KG1 (cell line): ENCODE measurements around the gene ZNF813.
A peak's percentile ranks its signal among the peaks of the same experiment; 100 is the strongest.
"Not testable (repeated sequence)": the region's sequence is repeated elsewhere in the genome, so short reads cannot be mapped to it uniquely, and the experiment has no call there.

ENCODE experiments used
- DNase-seq: peaks from one replicate; lab custom pipeline; 2025; lab: John Stamatoyannopoulos, UW

ZNF813 gene

DNA sequence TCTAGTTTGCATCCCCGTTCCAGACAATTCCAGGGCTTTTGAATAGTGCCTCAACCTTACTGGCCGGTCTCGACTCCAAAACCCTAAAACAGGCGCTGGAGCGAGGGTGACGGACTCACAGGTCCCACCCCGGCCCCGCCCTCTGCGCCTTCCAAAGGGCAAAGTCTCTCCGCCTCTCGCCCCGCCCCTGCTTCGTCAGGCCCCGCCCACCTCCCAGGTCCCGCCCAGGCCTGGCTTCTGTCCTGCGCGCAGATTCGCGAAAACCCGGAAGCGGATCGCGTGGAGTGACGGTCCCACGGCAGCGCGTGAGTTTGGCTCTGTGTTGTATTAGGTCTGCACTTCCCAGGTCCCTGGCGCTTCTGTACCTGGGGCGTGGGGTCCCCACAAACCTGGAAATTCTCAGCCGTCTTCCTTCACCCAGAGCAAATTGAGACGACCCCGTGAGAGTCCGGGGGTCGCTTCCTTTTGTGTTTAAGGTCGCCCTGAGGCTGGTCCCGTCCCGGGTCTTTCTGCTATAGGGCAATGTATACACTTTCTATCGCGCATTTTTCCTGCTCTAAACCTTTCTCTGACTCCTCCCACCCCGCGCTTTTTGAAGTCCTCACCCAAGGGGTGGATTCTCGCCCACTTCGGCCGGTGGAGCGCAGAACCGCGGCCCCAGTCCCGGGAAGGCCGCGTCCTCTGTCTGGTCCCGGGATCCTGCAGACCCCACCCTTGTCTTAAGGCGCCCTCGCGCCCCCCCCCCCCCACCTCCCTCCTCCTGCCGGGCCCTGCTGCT lies at the start of gene ZNF813:
Gene ZNF813, plus strand, starts transcription at position 249 of the 778 bp plus-strand sequence. CDS start 16,090 bp downstream, outside the sequence.
- peak; percentile 84 for DNase-seq

DNA sequence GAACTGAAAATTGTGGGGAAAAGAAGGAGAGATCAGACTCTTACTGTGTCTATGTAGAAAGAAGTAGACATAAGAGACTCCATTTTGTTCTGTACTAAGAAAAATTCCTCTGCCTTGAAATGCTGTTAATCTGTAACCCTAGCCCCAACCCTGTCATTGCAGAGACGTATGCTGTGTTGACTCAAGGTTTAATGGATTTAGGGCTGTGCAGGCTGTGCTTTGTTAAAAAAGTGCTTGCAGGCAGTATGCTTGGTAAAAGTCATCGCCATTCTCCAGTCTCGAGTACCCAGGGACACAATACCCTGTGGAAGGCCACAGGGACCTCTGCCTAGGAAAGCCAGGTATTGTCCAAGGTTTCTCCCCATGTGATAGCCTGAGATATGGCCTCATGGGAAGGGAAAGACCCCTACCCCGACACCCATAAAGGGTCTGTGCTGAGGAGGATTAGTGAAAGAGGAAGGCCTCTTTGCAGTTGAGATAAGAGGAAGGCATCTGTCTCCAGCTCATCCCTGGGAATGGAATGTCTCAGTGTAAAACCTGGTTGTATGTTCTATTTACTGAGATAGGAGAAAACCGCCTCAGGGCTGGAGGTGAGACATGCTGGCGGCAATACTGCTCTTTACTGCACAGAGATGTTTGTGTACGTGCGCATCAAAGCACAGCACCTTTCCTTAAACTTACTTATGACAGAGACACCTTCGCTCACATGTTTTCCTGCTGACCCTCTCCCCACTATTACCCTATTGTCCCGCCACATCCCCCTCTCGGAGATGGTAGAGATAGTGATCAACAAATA lies 46.8 kb upstream of the ZNF813 start:
- DNase-seq = not testable (repeated sequence)

DNA sequence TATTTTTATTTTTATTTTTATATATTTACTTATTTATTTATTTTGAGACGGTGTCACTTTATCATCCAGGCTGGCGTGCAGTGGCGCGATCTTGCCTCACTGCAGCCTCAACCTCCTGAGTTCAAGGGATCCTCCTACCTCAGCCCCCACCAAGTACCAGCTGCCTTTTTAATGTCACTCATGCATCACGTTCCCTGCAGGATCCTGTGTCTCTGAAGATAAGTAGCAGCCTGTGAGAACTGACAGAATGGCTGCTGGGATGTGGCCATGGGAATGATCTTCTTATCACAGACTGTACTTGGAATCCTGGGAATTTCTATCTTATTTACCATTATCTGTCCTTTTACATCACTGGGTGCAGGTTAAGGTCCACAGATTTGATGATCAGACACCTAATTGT lies 45.0 kb upstream of the ZNF813 start:
- DNase-seq = no peak

DNA sequence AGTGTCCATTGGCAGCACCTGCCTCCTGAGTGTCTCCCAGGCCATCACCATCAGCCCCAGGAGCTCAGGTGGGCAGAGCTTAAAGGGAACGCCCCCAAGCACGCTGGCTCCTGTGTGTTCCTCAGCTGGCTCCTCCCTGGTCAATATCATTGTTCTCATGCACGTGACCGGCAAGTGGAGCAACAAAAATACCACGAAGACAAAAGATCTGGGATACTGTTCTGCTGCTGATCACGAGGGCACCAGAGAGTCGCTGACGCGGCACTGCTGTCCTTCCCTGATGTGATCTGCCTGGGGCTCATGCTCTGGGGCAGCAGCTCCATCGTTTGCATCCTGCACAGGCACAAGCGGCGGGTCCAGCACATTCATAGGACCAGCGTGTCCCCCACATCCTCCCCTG lies 44.5 kb upstream of the ZNF813 start:
- DNase-seq = not testable (repeated sequence)

DNA sequence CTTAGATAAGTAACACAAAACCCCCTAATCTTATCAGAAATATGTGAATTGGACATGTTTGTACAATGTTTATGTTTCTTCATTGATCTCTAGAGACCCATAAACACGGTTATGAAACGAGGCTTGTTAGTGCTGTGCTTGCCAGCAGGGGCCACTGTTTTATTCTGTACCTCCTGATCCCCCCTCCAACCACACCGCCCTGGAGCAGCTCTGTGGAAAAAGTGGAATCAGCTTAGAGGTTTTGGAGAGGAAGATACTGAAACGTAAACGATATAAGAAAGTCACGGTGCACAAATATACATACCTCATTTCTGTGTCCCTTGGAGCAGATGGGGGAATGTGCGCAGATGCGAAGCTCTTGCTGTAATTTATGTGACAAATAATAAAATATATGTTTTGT lies 43.9 kb upstream of the ZNF813 start:
- not testable (repeated sequence) for DNase-seq

DNA sequence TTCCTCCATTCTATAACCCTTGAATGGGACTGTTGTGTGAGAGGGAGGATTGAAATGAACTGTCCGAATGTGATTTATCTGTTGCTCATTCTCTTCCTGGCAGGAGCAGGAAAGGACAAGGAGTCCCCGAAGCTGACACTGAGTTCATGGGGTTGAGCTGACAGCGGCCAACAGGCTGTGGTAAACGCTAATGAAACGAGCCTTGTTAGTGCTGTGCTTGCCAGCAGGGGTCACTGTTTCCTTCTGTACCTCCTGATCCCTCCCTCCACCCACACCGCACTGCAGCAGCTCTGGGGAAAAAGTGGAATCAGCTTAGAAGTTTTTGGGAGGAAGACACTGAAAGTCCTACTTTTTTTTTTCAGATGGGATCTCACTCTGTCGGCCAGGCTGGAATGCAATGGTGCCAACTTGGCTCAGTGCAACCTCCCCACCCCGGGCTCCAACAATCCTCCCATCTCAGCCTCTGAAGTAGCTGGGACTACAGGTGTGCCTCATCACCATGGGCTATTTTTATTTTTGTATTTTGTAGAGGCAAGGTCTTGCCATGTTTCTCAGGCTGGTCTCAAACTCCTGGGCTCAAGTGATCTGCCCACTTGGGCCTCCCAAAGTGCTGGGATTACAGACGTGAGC lies 42.5 kb upstream of the ZNF813 start:
- DNase-seq = peak; percentile 34

DNA sequence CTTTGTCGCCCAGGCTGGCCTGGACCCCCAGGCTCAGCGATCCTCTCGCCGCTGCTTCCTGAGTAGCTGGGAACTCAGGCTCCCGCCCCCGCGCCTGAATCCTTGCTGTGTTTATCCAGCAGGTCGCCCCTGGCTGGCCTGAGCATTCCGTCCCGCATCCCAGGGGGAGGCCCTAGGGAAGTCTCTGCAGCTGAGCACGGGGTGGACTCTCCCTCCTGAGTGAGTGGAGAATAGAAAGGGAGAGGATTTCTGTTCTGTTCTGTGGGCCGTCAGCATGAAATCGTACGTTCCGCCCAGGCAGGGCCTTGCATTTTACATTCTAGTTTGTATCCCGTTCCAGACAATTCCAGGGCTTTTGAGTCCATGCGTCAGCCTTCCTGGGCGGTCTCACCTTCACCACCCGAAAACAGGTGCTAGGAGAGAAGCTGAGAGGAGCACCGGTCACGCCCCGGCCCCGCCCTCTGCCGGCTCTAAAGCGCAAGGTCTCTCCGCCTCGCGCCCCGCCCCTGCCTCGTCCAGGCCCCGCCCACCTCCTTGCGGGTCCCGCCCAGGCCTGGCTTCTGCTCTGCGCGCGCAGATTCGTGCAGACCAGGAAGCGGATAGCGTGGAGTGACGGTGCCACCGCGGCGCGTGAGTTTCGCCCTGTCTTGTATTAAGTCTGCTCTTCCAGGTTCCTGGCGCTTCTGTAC lies 36.0 kb upstream of the ZNF813 start, which contains the start of gene ZNF761:
Gene ZNF761, plus strand, starts transcription at position 586 of the 689 bp plus-strand sequence. CDS start 15,285 bp downstream, outside the sequence.
- DNase-seq = peak; percentile 82

DNA sequence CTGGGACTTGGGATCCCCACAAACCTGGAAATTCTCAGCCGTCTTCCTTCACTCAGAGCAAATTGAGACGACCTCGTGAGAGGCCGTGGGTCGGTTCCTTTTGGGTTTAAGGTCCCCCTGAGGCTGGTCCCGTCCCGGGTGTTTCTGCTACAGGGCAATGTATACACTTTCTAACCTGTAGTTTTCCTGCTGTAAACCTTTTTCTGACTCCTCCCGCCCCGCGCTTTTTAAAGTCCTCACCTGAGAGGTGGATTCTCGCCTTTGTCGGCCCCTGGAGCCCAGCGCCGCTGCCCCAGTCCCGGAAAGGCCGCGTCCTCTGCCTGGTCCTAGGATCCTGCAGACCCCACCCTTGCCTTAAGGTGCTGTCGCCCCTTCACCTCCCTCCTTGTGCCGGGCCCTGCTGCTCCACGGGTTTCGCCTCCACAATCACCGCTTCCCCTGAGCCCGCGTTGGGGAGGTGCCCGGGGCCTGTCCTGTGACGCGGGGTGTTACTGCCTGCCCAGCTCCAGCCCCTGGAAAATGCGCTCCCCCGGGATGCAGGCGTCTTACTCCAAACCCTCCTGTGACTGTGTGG lies 35.4 kb upstream of the ZNF813 start:
- DNase-seq = peak; percentile 25

DNA sequence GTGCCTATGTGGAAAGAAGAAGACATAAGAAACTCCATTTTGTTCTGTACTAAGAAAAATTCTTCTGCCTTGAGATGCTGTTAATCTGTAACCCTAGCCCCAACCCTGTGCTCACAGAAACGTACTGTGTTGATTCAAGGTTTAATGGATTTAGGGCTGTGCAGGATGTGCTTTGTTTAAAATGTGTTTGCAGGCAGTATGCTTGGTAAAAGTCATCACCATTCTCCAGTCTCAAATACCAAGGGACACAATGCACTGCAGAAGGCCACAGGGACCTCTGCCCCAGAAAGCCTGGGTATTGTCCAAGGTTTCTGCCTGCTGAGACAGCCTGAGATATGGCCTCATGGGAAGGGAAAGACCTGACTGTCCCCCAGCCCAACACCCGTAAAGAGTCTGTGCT lies 23.7 kb upstream of the ZNF813 start:
- not testable (repeated sequence) for DNase-seq

DNA sequence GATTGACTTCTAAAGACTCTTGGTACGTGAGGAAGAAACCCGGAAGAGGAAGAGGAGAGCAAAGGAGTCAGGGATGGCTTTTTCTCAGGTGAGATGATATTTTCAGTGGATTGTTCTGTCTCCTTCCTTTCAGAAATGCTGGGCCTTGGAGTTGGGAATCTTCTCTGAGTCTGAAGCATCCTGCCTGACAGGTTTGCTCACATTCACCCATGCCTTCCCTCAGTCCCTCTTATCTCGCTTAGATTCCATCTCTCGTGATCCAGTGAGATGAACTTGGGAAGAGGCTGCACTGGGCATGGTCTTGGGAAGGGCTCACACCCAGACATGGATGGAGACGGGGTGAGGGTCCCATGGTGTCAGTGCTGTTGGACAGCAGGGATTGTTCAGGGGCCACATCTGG lies 20.3 kb upstream of the ZNF813 start:
- DNase-seq = not testable (repeated sequence)

DNA sequence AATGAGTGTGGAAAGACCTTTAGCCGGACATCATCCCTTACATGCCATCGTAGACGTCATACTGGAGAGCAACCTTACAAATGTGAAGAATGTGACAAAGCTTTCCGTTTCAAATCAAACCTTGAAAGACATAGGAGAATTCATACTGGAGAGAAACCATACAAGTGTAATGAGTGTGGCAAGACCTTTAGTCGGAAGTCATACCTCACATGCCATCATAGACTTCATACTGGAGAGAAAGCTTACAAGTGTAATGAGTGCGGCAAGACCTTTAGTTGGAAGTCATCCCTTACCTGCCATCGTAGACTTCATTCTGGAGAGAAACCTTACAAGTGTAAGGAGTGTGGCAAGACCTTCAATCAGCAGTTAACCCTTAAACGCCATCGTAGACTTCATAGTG lies 11.7 kb upstream of the ZNF813 start:
- DNase-seq = no peak

DNA sequence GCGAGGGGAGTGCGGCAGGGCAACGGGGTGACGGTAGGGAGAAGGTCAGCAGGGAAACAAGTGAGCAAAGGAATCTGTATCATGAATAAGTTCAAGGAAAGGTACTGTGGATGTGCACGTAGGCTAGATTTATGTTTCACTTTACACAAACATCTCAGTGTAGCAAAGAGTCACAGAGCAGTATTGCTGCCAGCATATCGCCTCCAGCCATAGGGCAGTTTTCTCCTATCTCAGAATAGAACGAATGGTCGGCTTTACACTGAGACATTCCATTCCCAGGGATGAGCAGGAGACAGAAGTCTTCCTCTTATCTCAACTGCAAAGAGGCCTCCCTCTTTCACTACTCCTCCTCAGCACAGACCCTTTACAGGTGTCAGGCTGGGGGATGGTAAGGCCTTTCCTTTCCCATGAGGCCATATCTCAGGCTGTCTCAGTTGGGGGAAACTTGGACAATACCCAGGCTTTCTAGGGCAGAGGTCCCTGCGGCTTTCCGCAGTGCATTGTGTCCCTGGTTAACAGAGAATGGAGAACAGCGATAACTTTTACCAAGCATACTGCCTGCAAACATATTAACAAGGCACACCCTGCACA lies 7.3 kb upstream of the ZNF813 start:
- not testable (repeated sequence) for DNase-seq

DNA sequence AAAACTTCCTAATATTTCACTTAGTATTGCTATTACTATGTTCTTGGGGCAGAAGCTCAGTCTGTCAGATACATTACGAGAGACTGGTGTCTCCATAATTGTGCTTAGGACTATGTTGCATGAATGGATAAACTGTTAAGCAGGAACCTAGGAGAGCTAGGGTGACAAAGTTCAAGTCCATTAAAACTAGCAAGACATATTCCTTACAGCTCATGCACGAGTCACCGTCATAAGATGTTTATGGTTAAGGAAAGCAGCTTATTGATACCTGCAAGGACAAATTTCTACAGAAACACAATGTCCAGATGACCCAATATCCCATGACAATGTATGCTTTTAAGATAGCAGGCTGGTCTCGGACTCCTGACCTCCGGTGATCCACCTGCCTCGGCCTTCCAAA lies 5.7 kb upstream of the ZNF813 start:
- no peak for DNase-seq

DNA sequence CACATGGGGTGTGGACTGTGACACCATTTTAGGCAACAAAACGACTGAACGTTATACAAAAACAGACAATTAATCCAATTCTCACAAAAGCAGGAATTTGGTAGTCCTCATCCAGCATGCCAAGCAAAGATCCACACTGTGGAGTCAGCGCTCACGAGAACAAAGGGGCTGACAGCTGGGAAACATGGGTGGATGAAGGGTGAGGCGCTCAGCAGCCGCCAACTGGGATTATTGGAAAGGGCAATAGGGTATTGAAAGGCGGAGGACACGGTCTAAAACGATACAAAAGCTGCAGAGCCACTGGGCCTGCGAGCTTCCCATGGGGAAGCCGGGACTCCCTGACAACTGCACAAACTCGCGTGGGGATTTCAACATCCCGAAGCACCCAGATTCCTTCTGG lies 4.7 kb upstream of the ZNF813 start:
- no peak for DNase-seq

DNA sequence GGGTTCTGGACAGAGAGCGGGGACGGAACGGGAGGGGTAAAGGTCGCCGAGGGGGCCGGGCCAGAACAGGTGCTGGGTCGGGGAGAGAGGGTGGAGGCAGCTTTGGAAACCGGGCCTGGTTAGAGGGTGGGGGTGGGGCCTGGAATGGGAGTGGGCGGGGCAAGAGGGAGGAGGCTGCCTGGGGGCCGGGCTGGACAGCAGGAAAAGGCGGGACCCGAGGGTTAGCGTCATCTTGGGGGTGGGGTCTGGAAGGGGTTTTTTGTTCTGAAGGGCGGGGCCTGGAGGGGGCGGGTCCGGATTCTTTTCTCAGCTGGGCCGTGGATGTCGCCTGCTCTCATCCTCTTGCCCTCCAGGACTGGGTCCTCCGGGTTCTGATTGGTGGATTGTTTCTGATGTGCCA lies 4.3 kb upstream of the ZNF813 start:
- DNase-seq = no peak

DNA sequence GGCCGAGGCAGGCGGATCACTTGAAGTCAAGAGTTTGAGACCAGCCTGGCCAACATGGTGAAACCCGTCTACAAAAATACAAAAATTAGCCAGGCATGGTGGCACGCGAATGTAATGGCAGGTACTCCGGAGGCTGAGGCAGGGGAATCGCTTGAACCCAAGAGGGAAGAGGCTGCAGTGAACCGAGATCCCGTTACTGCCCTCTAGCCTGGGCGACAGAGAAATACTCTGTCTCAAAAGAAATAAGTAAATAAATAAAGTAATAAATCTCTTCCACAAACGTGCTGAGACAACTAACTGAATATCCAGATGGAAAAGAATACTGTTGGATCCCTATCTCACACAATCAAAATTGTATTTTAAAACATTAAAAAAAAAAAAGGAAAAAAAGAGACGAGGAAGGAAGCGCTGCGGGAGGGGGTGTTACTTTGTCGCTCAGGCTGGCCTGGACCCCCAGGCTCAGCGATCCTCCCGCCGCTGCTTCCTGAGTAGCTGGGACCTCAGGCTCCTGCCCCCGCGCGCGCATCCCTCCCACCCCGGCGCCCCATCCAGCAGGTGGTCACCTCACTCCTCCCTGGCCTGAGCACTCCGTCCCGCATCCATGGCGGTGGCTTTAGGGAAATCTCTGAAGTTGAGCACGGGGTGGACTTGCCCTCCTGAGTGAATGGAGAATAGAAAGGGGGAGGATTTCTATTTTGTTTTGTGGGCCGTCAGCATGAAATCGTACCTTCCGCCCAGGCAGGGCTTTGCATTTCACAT lies 628 bp upstream of the ZNF813 start:
- no peak for DNase-seq

DNA sequence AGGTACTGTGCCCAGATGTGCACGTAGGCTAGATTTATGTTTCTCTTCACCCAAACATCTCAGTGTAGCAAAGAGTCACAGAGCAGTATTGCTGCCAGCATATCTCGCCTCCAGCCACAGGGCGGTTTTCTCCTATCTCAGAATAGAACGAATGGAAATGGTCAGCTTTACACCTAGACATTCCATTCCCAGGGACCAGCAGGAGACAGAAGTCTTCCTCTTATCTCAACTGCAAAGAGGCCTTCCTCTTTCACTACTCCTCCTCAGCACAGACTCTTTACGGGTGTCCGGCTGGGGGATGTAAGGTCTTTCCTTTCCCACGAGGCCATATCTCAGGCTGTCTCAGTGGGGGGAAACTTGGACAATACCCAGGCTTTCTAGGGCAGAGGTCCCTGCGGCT lies 1.1 kb downstream of the ZNF813 start:
- not testable (repeated sequence) for DNase-seq

DNA sequence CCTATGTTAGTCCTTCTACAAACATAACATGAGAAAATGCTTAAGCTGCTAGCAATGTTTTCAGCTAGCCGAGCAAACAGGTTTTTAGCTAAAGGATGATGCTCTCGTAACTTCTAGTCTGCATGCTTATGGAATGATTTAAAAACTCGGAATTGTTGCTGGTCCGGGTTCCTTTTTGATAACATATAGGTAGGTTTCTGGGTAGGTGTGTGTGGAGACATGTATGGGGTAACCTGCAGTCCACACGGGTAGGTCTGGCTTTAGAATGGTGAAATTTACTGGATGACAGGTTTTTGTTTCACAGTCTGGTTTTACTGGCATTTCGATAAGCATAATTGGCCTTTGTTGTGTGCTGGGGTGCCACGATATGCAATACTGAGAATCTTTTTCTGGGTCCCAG lies 4.4 kb downstream of the ZNF813 start:
- DNase-seq = no peak

DNA sequence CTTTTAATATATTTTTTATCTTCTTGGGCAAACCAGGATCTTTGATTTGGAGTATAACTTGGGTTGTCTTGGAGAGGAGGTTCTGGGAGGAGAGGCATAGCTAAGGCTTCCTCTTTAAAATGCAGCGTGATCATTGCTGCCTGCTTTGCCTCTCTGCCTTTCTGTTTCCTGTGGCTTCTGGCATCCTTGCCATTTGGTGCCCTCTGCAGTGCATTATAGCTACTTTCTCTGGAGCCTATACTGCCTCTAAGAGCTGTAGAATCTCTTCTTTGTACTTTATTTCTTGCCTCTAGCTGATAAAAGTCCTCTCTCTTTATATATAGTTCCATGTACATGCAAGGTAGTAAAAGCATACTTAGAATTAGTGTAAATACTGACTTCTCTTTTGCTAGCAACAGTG lies 7.3 kb downstream of the ZNF813 start:
- peak; percentile 20 for DNase-seq

DNA sequence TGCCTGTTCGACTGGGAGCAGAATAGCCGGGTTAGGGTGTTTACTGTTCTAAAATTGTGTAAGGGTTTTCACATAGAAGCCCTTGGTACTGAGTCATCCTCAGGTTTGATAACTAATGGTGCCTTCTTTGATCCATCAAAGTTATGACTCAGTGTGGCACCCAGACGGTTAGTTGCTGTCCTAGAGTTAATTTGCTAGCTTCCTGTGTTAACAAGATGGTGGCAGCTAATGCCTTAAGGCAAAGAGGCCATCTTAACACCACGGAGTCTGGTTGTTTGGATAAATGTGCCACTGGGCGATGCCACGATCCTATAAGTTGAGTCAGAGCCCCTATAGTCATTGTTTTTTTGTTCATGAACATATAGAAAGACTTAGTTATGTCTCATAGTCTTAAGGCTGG lies 7.9 kb downstream of the ZNF813 start:
- DNase-seq = not testable (repeated sequence)
